ENCODE data around the gene DNAI1.
"Not testable (repeated sequence)": the region's sequence is repeated elsewhere in the genome, so short reads cannot be mapped to it uniquely, and the experiment has no call there.

DNAI1 gene

DNA sequence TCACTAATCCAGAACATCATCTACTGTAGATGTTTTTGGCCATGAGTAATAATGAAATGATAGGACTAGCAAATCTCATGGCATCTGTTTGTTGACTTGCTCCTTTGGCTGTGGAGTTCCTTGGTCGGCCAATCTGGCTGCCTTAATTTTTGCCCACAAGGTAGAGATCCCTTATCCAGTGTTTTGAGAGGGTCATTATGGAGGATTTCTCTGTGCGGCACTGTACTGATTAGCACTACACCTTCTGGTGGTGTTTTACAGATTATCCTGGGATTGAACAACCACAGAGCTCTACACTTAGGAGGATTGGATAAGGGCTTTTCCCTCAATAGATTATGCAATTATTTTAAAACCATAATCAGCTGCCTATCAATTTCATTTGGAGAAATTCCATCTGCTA, 67.4 kb downstream of the DNAI1 start:
- in situ Hi-C loops (cut with HindIII; ENCODE audit: low sequenced_read_pairs) = no loop called here
- no peak for DNase-seq (ENCODE audit: low read depth)
- no peak overlapping the region for H3K4me3 ChIP-seq (ENCODE audit: low read depth, low read length)
- TF ChIP-seq, protein P1, sequence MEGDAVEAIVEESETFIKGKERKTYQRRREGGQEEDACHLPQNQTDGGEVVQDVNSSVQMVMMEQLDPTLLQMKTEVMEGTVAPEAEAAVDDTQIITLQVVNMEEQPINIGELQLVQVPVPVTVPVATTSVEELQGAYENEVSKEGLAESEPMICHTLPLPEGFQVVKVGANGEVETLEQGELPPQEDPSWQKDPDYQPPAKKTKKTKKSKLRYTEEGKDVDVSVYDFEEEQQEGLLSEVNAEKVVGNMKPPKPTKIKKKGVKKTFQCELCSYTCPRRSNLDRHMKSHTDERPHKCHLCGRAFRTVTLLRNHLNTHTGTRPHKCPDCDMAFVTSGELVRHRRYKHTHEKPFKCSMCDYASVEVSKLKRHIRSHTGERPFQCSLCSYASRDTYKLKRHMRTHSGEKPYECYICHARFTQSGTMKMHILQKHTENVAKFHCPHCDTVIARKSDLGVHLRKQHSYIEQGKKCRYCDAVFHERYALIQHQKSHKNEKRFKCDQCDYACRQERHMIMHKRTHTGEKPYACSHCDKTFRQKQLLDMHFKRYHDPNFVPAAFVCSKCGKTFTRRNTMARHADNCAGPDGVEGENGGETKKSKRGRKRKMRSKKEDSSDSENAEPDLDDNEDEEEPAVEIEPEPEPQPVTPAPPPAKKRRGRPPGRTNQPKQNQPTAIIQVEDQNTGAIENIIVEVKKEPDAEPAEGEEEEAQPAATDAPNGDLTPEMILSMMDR (IDR thresholded peaks at IDR 0.05; ENCODE audit: low read depth, low read length, missing control alignments) = no peak

DNA sequence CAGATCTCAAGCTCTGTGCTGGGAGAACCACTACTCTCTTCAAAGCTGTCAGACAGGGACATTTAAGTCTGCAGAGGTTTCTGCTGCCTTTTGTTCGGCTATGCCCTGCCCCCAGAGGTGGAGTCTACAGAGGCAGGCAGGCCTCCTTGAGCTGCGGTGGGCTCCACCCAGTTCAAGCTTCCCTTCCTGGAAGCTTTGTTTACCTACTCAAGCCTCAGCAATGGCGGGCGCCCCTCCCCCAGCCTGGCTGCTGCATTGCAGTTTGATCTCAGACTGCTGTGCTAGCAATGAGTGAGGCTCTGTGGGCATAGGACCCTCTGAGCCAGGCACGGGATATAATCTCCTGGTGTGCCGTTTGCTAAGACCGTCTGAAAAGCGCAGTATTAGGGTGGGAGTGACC, 73.4 kb downstream of the DNAI1 start:
- DNase-seq (ENCODE audit: low read depth); H3K4me3 ChIP-seq (ENCODE audit: low read depth, low read length); in situ Hi-C loops (cut with HindIII; ENCODE audit: low sequenced_read_pairs): not testable (repeated sequence)

DNA sequence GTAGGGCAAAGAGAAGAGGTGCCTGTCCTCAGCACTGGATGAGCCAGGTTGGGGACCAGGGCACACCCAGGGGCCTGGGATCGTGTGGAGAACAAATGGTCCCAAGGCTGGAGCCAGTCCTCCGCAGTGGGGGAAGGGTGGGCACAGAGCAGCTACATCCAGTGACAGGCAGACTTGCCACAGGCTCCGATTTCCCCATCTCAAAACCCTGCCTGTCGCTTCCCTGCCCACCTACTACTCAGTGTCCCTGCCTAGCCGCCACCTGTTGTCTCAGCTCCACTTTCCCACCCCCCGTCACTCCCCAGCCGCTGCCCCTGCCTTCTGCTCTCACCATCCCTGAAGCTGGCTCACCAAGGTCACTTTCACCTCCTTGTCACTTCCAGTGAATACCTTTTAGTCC, 78.1 kb downstream of the DNAI1 start:
- TF ChIP-seq, protein P1 (IDR thresholded peaks at IDR 0.05; ENCODE audit: low read depth, low read length, missing control alignments) = no peak
- no peak for DNase-seq (ENCODE audit: low read depth)
- H3K4me3 ChIP-seq (ENCODE audit: low read depth, low read length) = no peak overlapping the region
- in situ Hi-C loops (cut with HindIII; ENCODE audit: low sequenced_read_pairs) = no loop called here

DNA sequence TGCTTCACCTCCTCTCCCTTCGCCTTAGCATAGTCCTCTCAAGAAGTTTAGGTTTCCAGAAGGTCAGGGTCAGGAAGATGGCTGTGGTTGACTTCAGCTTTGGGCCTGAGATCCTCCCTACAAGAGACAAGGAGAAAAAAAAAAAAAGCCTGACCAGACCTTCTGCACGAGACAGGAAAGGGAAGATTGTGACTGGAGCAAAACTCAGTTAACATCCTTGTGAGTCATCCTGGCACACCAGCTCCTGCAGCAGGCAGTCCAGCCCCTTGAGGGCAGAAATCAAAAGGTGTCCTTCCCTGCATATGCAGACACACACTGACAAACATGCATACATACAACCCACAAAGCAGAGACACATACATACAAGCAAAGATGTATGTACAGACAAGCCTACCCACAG, 82.2 kb downstream of the DNAI1 start:
- no peak for DNase-seq (ENCODE audit: low read depth)
- no peak overlapping the region for H3K4me3 ChIP-seq (ENCODE audit: low read depth, low read length)
- TF ChIP-seq, protein P1 (IDR thresholded peaks at IDR 0.05; ENCODE audit: low read depth, low read length, missing control alignments) = no peak
- in situ Hi-C loops (cut with HindIII; ENCODE audit: low sequenced_read_pairs) = no loop called here

DNA sequence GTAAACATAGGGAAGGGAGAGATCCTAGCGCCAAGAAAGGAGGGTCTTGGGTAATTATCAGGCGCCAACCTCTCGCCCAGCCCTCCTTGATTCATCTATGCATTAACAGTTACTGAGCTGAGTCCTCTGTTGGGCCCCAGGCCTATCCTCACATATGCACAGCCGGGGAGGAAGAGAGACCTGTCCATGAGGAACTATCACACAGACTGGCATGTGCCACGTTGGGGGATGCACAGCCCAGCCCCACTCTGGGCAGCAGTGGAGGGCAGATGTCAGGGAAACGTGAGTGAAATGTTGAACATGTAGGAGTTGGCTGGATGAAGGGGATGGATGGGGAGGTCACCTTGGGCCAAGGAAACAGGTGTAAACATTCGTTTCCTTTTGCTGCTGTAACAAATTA, 82.9 kb downstream of the DNAI1 start:
- no peak for DNase-seq (ENCODE audit: low read depth)
- in situ Hi-C loops (cut with HindIII; ENCODE audit: low sequenced_read_pairs) = no loop called here
- no peak overlapping the region for H3K4me3 ChIP-seq (ENCODE audit: low read depth, low read length)
- TF ChIP-seq, protein P1 (IDR thresholded peaks at IDR 0.05; ENCODE audit: low read depth, low read length, missing control alignments) = no peak

DNA sequence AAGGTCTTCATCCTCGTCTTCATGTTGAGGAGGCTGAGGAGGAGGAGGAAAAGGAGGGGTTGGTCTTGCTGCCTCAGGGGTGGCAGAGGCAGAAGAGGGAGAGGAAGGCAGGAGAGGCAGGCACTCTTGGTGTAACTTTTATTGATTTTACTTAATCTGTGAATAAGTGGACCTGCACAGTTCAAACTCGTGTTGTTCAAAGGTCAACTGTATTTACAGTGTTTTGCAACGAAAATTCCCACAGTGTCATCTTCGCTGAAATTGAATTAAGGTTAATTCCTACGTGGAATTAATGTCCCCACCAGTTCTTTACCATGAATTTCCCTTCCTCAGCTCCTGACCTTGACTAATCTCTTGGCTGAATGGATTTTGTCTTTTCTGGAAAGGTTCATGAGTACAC, 85.4 kb downstream of the DNAI1 start:
- no peak overlapping the region for H3K4me3 ChIP-seq (ENCODE audit: low read depth, low read length)
- no peak for DNase-seq (ENCODE audit: low read depth)
- TF ChIP-seq, protein P1 (IDR thresholded peaks at IDR 0.05; ENCODE audit: low read depth, low read length, missing control alignments) = no peak
- in situ Hi-C loops (cut with HindIII; ENCODE audit: low sequenced_read_pairs) = no loop called here

DNA sequence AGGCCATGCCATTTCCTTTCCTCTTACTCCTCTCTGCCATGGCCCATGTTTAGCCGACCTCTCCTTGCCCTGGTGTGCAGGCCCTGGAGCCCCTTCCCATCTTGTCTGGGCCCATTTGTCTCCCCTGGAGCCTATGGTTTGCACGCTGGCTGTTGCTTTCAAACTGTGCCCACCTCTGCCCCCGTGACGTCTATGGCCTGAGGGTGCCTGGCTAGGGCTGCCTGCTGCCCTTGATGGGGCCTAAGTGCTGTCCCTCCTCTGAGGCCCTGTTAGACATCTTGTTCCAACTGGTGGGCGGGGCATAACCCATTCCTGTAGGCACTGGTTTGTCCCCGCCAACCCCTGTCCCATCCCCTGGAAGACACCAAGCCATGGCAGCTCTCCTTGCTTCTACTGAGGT, 86.9 kb downstream of the DNAI1 start:
- TF ChIP-seq, protein P1 (IDR thresholded peaks at IDR 0.05; ENCODE audit: low read depth, low read length, missing control alignments) = no peak
- H3K4me3 ChIP-seq (ENCODE audit: low read depth, low read length) = no peak overlapping the region

More for the DNA sequence above, 86.9 kb downstream of the DNAI1 start:
- in situ Hi-C loops (cut with HindIII; ENCODE audit: low sequenced_read_pairs) = no loop called here
- no peak for DNase-seq (ENCODE audit: low read depth)

Data from astrocyte of the cerebellum (primary cell).